Vagina (tissue), 2 donors: ENCODE measurements around the gene FGF21. TPM values are rescaled to one million over a fixed set of nuclear protein-coding genes. Genes with fewer than 3 reads are reported as not detected.
"Not testable (repeated sequence)": the region's sequence is repeated elsewhere in the genome, so short reads cannot be mapped to it uniquely, and the experiment has no call there.

Experiments
- DNase-seq, 2 donors: peaks; one replicate each; pipeline ENCODE4 v3.0.0-alpha.2; 2017; ENCODE audit errors: extremely low spot score in 2 of 2
- H3K27ac ChIP-seq: fragments of 200-600 bp; sonication (generic); one replicate; pipeline ENCODE4 v1.5.1; 2019
- H3K27me3 ChIP-seq: fragments of 200-600 bp; sonication (generic); one replicate; pipeline ENCODE4 v1.5.1; 2019
- H3K36me3 ChIP-seq, 2 donors: fragments of 200-600 bp; sonication (generic); one replicate each; pipeline ENCODE4 v1.5.1; 2017 to 2019
- H3K4me1 ChIP-seq: fragments of 200-600 bp; sonication (generic); one replicate; pipeline ENCODE4 v1.5.1; 2019
- H3K4me3 ChIP-seq, 2 donors: fragments of 200-600 bp; sonication (generic); 1 replicate in 1 of 2; 2 replicates in 1 of 2; pipeline ENCODE4 v1.5.1; 2016 to 2019
- H3K9me3 ChIP-seq: fragments of 200-600 bp; sonication (generic); one replicate; pipeline ENCODE4 v1.5.1; 2019
- CTCF ChIP-seq, 3 experiments: fragments of 450-650 bp in 2 of 3; fragments of 200-600 bp in 1 of 3; sonication (generic) in 1 of 3; IDR thresholded peaks; one replicate each; pipeline ENCODE4 v1.5.1; 2017 to 2019; ENCODE audit warnings: antibody characterized with exemption in 3 of 3, mild to moderate bottlenecking in 2 of 3, moderate library complexity in 2 of 3
- POLR2A ChIP-seq, 2 donors: fragments of 450-650 bp; IDR thresholded peaks; one replicate each; pipeline ENCODE4 v1.6.1; 2017; ENCODE audit warnings: antibody characterized with exemption in 2 of 2, mild to moderate bottlenecking in 2 of 2, moderate library complexity in 2 of 2
- POLR2AphosphoS5 ChIP-seq, 2 donors: sonication (generic); formaldehyde crosslinking; IDR thresholded peaks; one replicate each; pipeline ENCODE4 v1.9.0; 2017; ENCODE audit warnings: antibody characterized with exemption in 2 of 2, mild to moderate bottlenecking in 2 of 2, low read depth in 1 of 2; ENCODE audit not compliant: insufficient read depth in 1 of 2
- intact Hi-C: fragments of 100-400 bp; cut with DNase I; formaldehyde crosslinking; loops from one replicate; pipeline ENCODE4 v1.15.1; 2023
- total RNA-seq: library from RNA; depleted of rRNA; stranded (reverse); fragments of >200 nt; gene quantifications from one replicate; pipeline ENCODE4 v1.2.3, GENCODE V29; 2016

FGF21 gene
- total RNA-seq, 1 donor from 2014 or later = not detected

GRCh38 chr19:48780631-48781391 is 25.5 kb downstream of the FGF21 start:
- Histone ChIP-seq H3K27ac (peak overlapping the region; percentile 57), H3K4me3 (no peak overlapping the region), H3K4me1 (peaks cover 22% of the 10 kb centered on the region), H3K27me3 (no peaks in the 10 kb centered on the region), H3K9me3 (no peaks in the 10 kb centered on the region), H3K36me3 (no peaks in the 10 kb centered on the region)
- DNase-seq = no peak
- TF ChIP-seq POLR2AphosphoS5 (IDR thresholded peaks at IDR 0.05; ENCODE audit: insufficient read depth in 1 of 2, low read depth in 1 of 2) = no peak
- TF ChIP-seq POLR2A (IDR thresholded peaks at IDR 0.05) = no peak
- TF ChIP-seq CTCF (IDR thresholded peaks at IDR 0.05) = no peak
- intact Hi-C loops = loop anchor here (5.0 kb wide), 1 partner anchor 134 kb away; the partner anchor contains the start of gene CA11

DNA sequence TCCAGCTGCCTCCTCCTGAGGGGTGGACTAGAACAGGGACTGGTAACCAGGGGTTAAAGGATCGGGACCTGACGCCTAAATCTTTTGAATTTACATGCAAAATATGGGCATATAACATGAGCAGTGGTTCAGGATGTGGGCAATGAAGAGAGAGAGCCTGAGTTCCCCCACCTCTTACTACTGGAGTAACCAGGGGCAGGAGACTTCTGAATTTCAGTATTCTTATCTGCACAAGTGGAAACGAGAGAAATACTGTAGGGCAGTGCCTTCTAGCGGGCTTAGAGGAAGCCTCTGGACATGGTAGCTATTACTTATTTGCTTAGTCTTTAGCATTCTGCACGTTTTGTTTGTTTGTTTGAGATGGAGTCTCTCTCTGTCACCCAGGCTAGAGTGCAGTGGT is 29.2 kb downstream of the FGF21 start:
- Histone ChIP-seq H3K27ac (no peak overlapping the region), H3K4me3 (no peak overlapping the region), H3K36me3 (no peaks in the 10 kb centered on the region), H3K4me1 (peaks cover 22% of the 10 kb centered on the region), H3K27me3 (no peaks in the 10 kb centered on the region), H3K9me3 (no peaks in the 10 kb centered on the region)
- no peak for TF ChIP-seq POLR2A (IDR thresholded peaks at IDR 0.05)
- no peak for TF ChIP-seq CTCF (IDR thresholded peaks at IDR 0.05)
- TF ChIP-seq POLR2AphosphoS5 (IDR thresholded peaks at IDR 0.05; ENCODE audit: insufficient read depth in 1 of 2, low read depth in 1 of 2) = no peak
- no peak for DNase-seq
- intact Hi-C loops = loop anchor here (5.0 kb wide), 1 partner anchor 137 kb away; the partner anchor contains the start of gene CA11

DNA sequence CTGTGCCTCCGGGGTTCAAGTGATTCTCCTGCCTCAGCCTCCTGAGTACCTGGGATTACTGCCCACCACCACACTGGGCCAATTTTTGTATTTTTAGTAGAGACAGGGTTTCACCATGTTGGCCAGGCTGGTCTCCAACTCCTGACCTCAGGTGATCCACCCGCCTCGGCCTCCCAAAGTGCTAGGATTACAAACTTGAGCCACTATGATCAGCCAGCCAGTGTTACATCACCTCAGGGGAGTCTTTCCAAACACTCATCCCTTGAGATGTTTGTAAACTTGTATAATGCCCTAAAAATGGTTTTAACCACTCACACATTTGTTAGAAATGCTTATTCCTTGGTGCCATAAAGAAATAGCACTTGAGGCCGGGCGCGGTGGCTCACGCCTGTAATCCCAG is 31.1 kb downstream of the FGF21 start:
- intact Hi-C loops, H3K27ac ChIP-seq, H3K9me3 ChIP-seq: not testable (repeated sequence)

DNA sequence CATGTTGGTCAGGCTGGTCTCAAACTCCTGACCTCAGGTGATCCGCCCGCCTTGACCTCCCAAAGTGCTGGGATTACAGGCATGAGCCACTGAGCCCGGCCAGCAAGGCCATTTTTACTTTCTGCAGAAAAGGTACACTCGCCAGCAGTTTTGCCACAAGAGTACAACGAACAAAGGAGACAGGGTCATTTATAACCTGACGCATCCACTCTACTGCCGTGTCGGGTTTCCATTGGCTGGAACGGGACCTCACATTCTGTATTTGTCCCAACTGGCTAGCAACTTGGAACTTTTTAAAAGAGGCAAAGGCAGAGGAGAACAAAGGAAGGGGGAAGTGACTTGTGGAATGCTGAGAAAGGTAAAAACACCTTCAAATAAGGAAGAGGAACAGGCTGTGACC is 32.0 kb downstream of the FGF21 start:
- H3K36me3 ChIP-seq, DNase-seq, H3K27me3 ChIP-seq, H3K4me3 ChIP-seq, H3K9me3 ChIP-seq, intact Hi-C loops, H3K4me1 ChIP-seq: not testable (repeated sequence)
- H3K27ac ChIP-seq = peak overlapping the region; percentile 18

More for the DNA sequence above, 31.1 kb downstream of the FGF21 start:
- not testable (repeated sequence) for DNase-seq, H3K4me3 ChIP-seq, H3K27me3 ChIP-seq, H3K36me3 ChIP-seq, H3K4me1 ChIP-seq

- H3K36me3 ChIP-seq = no peaks in the 10 kb centered on the region
- H3K4me3 ChIP-seq = no peak overlapping the region
- TF ChIP-seq CTCF (IDR thresholded peaks at IDR 0.05) (no peak), POLR2AphosphoS5 (IDR thresholded peaks at IDR 0.05; ENCODE audit: insufficient read depth in 1 of 2, low read depth in 1 of 2) (no peak), POLR2A (IDR thresholded peaks at IDR 0.05) (no peak)
- no peaks in the 10 kb centered on the region for H3K9me3 ChIP-seq
- no peaks in the 10 kb centered on the region for H3K27me3 ChIP-seq
- intact Hi-C loops = no loop called here
- DNase-seq = no peak
- peaks cover 15% of the 10 kb centered on the region for H3K4me1 ChIP-seq
- no peak overlapping the region for H3K27ac ChIP-seq
Measured at GRCh38 chr19:48793271-48793670, 37.9 kb downstream of the FGF21 start.

- H3K4me1 ChIP-seq = peaks cover 15% of the 10 kb centered on the region
- H3K4me3 ChIP-seq = no peak overlapping the region
- H3K9me3 ChIP-seq = no peaks in the 10 kb centered on the region
- peak overlapping the region; percentile 96 for H3K27ac ChIP-seq
- intact Hi-C loops = loop anchor here (2.0 kb wide), 1 partner anchor 43 kb away; the partner anchor contains the start of gene HSD17B14
- no peak for DNase-seq
- H3K36me3 ChIP-seq = no peaks in the 10 kb centered on the region
- TF ChIP-seq POLR2AphosphoS5 (IDR thresholded peaks at IDR 0.05; ENCODE audit: insufficient read depth in 1 of 2, low read depth in 1 of 2) = no peak
- no peak for TF ChIP-seq POLR2A (IDR thresholded peaks at IDR 0.05)
- TF ChIP-seq CTCF (IDR thresholded peaks at IDR 0.05) = no peak
- H3K27me3 ChIP-seq = no peaks in the 10 kb centered on the region
Measured at GRCh38 chr19:48794291-48794690, 39.0 kb downstream of the FGF21 start.
